Inferior parietal cortex (tissue), 1 donor: ENCODE results near the gene RAB4A.

Experiments used
- DNase-seq: peaks from one replicate; pipeline ENCODE4 v3.0.0-alpha.2; 2016; ENCODE audit errors: extremely low spot score

The RAB4A gene, protein sequence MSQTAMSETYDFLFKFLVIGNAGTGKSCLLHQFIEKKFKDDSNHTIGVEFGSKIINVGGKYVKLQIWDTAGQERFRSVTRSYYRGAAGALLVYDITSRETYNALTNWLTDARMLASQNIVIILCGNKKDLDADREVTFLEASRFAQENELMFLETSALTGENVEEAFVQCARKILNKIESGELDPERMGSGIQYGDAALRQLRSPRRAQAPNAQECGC

DNA sequence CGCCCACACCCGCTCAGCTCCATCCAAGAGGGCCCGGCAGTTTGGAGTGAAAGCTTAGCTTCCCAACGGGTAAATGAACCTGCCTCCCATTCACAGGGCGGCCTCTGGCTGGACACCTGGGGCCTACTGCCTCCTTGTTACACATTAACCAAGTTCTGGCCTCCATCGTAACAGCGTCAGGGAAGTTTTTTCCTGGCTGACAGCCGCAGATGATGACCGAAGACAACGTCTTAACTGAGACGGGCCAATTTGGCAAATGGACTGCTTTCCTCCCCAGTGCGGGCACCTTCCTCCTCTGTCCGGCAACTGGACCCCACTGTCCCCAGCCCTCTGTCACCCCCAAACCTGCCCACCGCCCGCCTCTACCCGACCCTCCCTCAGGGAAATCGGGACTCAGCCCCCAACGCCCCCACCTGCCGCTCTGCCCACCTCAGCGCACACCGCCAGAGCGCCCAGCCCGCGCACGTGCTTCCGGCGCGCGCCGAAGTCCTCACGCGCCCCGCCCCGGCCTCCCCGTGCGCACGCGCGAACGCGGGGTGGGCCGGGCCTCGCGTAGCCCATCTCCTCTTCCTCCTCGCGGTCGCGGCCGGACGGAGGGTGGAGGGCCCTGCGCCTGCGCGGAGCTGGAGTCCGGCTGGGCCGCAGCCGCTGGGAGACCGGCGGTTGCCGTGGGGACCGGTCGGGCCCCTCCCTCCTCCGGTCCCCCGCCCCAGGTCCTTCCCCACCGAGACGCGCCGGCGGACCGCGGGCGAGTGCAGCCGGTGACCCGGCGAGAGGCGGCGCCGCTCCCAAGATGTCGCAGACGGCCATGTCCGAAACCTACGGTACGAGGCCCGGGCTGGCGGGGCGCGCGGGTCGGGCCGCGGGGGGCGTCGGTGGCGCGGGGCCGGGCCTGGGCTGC, at the start of gene RAB4A:
RAB4A (plus strand) TSS at position 565 of the 901 bp plus-strand sequence; CDS start at position 794, 229 bp downstream.
- DNase-seq = peak; percentile 90

DNA sequence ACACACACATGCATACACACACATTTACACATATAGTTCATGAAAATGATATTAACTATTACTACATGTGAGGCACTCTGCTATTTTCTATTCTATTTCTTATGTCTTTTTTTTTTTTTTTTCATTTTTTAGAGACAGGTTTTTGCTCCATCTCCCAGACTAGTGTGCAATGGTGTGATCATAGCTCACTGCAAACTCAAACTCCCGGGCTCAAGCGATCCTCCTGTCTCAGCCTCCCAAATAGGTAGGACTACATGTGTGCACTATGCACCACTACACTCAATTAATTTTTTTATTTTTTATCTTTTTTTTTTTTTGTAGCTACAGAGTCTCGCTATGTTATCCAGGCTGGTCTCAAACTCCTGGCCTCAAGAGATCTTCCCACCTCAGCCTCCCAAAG, 48.8 kb upstream of the RAB4A start:
- DNase-seq = no peak

DNA sequence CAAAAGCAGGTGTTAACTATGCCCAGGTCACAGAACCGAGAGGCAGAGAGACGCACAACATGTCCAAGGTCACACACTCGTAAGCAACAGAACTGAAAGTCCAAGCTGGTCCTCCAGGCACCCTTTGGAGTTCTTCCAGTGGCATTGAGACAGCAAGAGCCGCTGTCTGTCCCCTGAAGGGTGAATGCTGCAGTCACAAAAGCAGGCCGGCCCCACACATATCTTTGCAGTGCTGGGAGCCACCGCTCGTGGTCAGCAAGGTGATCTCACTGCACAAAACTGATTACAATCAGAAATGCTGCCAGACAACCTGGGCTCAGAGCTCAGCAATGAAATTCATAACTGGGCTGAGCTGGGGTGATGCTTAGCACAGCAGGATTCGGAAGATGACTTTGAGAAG, 47.4 kb upstream of the RAB4A start:
- no peak for DNase-seq

DNA sequence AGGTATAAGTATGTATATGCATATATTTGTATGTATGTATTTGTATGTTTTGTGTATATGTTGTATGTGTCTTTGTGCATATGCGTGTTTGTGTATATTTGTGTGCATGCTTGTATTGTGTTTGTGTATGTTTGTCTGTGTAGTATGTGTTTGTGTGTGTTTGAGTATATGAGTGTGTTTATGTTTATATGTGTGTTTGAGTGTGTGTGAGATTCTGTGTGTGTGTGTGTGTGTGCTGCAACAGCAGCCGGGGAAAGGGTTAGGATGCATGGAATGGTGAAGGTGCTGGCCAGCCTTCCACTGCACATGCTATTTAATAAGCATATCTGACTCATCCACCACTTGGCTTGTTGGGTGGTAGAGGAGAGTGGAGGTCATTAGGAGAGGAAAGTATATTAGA, 46.6 kb upstream of the RAB4A start:
- no peak for DNase-seq

DNA sequence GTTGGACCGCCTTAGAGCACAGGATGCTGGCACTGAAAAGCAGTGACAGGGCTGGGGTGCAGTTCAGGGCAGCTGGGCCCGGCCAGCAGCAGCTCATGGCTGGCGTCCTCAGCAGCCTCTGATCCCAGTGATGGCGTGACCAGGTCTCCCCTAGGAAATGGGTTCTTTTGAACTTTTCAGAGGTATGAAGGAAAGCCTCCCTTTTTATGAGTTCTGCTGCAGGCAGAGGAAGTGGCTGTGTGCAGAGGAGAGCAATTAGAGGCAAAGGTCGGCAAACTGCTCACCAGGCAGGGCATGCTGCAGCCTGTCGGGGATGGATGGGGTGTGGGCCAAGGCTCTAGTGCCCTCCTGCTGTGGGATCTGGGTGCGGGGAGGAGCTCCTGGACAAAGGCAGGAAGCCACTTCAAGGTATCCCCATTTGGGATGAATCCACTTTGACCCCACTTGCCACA, 45.6 kb upstream of the RAB4A start:
- no peak for DNase-seq

DNA sequence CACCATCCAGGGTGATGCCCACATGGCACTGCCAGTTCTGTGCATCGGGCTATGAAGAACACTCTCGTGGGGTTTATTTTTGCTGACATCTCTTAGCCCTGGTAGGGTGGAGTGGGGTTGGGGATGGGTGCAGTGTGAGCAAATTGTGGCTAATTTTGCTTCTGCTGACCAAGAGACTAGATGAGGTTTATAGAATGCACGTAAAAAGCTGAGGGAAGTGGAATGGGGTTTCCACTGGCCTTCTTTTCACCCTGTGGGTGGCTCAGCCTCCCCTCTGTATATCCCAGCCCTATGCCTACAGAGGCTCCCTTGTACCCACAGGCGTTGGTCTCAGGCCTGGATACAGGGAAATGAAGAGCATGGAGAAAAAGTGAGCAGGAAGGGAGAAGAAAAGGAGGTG, 44.1 kb upstream of the RAB4A start:
- no peak for DNase-seq

DNA sequence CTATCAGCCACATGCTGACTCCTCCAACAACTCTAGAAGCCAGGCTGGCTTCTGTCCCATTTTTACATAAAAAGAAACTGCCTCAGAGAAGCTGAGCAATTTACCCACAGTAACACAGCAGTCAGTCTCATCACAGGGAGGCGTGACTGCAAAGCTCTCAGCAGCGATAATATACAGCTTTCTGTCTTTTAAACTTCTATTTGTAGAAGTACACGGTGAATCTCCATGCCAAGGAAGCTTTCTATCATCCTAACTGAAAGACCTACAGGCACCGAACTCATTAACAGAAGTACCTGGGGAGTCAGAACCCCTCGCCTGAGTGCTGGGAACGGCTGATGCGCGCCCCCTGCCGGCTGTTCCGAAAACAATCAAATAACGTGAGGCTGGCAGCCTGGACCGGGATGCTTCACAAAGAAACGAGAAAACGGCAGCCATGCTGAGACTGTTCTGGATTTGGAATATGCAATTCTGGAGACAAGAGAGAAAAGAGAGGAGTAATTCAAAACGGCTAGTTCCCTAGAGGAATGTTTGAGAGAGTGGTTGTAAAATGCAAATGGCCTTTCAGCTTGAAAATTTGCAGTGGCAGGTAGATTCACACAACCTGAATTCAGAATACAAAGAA, 43.5 kb upstream of the RAB4A start:
- peak; percentile 93 for DNase-seq

DNA sequence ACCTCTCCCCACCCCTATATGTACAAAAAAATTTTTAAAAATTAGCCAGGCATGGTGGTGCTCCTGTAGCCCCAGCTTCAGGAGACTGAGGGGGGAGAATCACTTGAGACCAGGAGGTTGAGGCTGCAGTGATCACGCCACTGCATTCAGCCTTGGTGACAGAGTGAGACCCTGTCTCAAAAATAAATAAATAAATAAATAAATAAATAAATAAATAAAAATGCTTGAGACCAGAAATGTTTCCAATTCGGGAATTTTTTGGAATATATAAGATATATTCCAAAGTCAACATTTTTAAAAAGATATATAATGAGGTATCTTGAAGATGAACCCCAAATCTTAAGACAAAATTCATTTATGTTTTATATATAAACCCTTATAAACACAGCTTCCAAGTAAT, 42.4 kb upstream of the RAB4A start:
- DNase-seq = no peak

DNA sequence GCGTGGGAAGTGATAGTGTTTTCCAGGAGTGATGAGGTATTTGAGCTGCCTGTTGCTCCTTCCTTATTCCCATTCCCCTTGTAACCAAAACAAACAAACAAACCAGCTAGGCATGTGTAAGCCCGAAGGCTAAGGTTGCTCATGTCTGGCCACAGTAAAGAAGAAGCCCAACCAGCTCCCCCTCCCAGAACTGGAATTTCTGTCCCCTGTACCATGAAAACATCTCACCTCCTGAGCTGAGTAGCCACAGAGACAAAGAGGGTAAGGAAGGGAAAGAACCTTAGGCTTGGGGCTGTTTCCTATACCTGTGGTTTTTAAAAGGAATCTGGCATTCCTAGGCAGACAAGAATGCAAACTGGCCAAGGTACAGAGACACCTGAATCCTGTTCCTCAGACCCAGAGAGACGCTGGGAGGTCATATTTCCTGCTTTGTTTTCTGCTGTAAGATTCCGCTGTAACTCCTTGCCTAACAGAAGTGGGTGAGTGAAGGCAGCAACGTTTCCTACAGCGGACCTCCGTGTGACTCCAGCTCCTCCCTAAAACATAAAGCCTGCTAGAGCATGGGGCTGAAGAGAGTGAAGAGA, 41.7 kb upstream of the RAB4A start:
- no peak for DNase-seq

DNA sequence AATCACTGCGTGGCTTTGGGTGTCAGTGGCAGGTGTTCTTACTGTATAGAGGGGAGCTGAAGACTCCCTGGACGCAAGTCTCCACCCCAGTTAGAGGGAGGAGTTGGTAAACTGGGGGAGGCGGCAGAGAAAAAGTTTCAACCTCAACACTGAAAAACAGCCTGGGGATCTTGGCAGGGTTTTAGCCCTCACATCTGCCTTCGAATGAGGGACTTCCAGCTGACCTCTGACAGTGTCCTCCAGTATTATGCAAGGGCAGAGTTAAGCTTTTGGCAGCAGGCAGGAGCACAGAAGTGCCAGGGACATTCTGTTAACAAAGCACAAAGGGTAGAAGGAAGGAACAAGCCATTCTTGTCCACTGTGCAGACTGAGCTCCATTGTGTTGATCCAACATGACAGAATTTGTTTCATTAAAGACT, 41.2 kb upstream of the RAB4A start:
- DNase-seq = peak; percentile 92

DNA sequence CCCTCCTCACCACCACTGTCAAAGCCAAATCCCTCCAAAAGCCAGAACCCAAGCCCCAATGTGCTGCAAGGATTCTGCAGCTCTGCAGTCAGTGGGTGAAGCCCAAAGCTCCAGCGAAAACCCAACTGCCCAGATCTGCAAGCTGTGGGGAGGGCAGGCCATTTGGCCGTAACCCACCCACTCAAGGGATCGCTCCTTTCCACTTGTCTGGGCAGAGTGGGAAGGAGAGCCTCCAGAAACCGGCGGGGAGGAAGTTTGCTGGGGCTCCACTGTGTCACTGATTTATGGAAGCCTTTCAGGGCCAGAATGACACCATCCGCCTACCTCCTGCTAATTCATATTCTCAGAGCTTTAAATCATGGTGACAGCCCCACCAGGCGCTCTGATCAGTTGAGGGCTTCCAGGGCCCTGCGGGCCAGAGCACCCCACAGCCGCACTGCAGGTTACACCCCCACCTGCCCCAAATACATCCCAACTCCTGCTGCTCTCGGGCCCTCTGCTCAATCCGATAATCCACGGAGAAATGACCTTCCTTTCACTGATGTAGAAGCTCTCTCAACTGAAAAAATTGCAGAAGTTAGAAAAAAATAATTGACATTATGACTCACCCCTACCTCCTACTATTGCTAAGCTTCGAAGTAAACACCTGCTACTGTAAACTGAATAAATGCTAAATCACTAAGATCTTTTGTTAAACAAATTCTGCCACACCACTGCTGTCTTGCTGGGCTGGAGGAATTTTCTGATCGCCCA, 40.6 kb upstream of the RAB4A start:
- no peak for DNase-seq

DNA sequence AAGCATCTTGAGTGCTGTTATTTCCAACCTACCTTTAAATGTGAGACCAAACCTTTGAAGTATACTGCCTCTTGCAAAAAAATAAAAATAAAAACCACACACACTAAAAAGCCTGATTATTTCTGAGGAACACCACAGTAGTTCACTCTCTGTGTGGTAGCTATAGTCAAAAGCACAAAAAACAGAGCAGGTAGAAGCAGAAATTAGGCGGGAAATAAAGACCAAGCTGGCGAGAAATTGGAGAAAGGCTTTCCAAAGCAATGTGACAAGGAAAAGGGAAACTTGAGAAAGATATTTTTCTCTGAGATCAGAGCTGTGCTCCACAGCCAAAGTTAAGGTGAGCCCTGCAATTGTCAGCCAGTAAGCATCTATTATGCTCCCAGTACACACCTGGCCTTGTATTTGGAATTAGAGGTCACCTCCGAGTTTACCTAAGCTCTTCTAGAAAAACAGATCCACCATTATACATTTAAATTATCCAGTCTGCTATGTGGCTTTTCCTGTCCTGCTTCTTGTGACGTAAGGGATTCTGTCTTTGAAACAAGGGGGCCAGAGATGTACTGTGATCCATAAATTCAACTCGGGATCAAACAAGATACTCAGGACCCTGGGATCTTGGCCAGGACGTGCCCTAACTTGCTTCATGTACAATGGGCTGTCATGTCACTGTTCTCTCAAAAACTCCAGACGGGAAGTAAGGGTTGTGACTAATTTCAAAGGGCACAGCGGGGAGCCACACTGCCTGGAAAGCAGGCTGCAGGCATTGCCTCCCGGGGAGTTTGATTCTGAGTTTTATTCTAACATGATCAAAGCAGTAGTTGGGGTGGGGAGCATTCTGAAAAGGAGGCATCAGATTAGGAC, 39.8 kb upstream of the RAB4A start:
- DNase-seq = peak; percentile 36

DNA sequence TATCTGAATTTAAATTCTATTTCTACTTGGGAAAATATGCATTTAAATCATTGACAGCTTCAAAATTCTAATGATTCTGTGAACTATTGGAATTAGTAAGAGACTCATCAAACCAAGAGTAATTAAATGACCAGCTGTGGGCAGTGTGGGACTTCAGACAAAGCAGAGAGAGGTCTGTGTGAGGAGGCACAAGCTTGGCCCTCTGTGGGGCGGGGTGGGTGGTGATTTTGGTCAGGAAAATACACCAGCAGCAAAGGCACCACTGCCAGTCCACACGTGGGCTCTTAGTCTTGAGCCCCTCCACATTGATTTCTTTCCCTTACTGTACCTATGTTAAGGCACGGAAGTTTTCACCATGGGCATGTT, 39.2 kb upstream of the RAB4A start:
- peak; percentile 47 for DNase-seq

DNA sequence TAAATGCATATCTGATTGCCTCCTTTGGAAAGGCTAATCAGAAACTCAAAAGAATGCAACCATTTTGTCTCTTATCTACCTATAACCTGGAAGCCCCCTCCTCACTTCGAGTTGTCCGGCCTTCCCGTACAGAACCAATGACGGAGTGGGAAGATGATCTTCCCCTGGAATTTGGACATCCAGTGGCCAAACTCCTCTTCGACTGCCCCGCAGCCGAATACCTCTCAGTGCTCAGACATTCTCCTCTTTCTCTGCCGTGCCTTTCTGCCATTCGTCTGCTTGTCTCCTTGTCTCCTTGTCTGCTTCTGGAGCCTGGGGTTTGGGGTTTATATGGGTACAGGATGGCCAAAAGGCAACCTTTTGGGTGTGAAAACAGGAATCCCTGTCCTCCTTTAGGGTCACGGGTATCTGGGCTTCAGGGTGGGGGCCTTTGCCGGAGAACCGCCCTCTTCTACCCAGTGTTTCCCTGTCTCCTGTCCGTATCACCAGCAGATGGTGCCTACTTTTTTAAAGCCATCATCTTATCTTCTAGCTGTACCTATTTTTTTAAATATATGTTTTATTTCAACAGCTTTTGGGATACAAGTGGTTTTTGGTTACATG, 35.9 kb upstream of the RAB4A start:
- DNase-seq = no peak

DNA sequence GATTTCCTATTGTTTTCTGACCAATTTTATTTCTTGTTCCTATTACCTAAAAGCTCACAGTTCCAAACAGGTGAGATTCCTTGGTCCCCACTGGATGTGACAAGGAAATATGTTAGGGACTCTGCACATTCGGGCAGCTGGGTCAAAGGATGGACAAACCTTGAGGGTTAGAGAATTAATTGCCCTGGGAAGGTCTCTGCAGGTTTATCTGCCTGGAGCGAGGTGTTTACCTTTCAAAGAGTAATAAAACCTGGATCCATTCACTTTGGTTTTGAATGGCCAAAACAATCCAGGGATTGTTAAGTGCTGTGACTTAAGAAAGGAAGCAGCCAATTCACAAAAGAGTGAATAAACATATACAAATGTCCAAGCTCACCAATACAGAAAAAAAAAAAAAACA, 33.6 kb upstream of the RAB4A start:
- no peak for DNase-seq

DNA sequence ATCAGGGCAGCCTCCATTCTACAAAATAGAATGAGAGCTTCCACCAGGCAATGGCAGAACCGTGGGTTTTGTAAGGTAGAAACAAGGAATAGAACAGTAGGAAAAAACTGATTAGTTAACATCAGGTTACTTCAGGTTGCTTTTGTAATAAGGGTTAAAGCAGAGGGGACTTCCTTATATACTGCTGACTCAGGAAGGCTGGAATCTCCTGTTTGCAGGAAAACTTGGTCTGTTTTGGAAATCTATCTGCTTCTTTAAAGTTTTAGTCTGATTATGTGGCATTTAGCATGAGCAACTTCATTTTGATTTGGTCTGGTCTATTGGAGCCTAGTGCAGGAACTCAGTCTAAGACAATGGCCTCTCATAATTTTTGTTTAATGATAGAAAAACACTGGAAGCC, 32.7 kb upstream of the RAB4A start:
- DNase-seq = peak; percentile 6

DNA sequence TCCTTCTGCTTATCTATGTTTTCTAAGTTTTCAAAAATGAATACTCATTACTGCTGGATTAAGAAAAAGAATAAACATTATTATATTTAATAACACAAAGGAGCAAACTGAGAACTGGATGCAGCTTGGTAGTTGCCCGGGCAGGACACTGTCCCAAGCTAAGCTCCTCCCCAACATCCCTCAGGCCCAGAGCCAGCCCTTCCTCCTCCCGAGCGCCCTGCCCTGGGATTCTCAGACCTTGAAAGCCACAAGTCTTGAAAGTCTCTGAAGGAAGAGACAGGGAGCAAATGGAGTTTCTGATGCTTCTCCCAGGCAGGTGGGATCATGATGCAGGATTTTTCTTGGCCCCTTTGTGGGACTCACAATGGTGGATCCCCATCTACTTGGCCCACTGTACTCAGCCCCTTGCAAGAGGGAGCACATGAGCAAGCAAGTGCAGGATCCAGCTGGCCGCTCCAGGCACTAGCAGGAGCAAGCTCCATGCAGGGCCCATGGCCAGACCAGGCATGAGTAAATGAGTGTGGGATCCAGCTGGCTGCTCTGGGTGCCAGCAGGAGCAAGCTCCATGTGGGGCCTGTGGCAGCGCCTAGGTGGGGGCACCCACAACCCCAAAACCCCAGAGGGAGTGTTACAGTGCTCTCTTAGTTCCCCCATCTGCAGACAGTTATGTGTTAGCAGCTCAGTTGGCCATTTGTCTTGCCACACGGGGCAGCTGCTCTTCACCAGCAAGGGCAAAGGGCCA, 32.1 kb upstream of the RAB4A start:
- DNase-seq = peak; percentile 48

DNA sequence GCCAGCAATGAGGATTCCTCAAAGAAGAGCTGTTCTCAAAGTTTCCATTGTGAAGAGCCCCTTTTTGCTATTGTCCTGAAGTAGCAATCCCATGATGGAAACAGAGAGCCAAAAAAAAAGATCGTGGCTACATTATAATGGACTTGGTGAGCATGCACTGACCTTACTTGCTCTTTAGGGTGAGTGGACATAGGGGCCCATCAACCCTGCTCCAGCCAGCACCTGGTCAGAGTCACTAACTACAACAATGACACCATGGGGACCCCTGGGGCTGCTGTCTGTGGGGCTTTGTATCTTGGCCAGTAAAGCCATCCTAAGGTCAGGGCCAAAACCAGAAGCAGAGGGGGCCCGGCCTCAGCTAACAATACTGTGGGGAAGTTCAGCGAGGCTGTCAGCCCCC, 30.4 kb upstream of the RAB4A start:
- no peak for DNase-seq

DNA sequence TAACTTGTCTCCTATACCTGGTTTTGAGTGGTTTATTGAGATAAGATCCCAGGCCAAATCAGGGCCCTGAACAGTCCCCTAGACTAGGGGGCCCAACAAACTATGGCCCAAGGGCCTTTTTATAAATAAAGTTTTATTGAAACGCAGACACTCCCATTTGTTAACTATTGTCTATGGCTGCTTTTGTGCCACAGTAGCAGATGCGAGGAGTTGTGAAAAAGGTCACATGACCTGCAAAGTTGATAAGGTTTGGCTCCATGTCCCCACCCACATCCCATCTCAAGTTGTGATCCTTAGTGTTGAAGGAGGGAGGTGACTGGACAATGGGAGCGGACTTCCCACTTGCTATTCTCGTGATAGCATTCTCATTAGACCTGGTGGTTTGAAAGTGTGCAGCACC, 29.5 kb upstream of the RAB4A start:
- DNase-seq = no peak

DNA sequence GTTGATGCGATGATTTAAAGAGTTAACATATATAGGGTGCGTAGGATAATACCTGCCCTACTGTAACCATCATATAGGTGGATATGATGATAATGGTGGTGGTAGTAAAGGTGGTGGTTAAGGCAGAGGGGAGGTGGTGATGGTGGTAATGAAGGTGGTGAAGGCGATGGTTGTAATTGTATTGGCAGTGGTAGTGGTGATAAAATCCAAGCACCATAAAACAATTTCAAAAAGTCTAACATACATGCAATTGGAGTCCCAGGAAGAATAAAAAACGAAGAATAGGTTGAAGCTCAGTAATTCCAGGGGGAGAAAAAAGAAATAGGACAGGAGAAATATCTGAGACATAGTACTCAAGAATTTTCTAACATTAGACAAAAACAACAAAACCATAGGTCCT, 27.3 kb upstream of the RAB4A start:
- no peak for DNase-seq
